GM21367 (cell line): ENCODE measurements around the gene PRKCZ.

Source experiments
- ATAC-seq: cut with Tn5 transposase; IDR thresholded peaks from one replicate; pipeline ENCODE4 v1.9.1; 2021; ENCODE audit not compliant: unreplicated experiment

Gene PRKCZ

DNA sequence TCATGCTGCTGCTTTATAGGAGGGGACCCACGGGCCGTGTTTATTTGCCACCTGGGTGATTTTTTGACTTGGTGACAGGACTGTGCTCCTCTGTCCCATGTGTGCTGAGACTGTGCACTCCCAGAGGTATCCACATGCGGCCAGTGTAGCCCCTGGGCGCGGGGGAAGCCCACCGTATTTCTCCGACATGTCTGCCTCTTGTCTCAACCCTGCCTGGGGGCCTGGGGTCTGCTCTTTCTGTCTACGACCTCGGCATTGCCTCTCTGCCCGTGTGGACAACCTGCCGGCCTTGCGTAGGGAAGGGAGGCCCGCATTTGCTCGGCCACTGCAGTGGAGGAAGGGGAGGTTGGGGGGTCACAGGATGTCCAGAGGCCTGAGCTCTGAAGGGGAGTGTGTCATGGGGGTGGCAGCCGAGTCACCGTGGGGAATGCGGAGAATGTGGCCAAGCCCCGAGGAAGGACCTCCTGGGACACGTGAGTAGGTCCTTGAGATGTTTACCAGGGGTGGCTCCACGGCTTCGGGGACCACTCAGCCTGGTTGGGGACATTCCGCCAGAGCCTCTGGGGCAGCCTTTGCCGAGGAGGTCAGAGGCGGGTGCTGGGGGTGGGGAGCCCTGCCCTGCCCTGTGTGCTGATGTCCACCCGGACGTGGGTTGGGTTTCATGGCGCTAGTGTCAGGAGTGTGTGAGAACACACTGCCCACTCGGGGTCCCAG lies 11.0 kb downstream of the PRKCZ start:
- ATAC-seq, result no peak

DNA sequence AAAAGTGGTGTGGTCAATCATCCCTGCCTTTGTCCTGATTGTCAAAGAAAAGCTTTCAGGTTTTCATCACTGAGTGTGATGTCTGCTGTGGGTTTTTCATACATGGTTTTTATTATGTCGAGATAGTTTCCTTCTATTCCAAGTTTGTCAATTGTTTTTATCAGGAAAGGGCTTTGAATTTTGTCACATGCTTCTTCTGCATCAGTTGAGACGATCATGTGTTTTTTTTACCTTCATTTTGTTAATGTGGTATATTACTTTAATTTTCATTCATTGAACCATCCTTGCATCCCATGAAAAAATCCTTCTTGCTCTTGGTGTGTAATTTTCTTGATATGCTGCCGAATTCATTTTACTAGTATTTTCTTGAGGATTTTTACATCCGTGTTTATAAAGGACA lies 15.5 kb downstream of the PRKCZ start:
- ATAC-seq, result no peak

DNA sequence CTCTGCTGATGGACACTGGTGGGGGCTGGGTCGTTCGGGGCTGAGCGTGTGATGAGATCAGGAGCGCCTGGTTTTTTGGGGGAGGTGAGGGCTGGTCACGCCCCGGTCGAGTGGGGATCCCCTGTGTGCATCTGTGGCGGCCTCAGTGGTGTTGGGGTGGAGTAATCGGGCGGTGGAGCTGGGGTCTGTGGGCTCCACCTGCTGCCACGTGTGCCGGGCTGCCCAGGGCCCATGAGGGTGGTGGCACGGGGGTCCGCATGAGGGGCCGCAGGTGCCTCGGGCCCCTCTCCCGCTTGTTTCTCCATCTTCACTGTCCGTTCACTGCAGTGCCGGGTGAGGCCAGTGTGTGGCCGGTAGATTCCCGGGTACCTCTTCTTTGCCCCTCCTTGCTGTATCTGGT lies 17.2 kb downstream of the PRKCZ start:
- no peak for ATAC-seq

DNA sequence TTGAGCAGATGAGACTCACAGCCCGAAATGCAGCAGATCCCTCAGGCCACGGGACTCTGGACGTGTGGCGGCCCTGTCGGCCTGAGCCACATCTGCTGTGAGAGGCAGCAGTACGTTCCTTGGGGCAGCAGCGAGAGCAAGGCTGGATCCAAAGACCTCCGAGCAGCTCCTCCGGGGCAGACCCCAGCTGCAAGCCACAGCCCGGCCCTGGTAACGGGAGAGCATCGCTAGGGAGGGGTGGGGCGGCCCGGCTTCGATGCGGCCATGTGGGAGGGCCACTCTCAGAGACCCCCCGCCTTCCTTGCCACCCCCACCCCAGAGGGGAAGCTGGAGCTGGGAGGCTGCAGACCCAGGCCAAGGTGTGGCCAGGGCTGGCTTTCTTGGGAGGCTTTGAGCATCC lies 17.8 kb downstream of the PRKCZ start:
- ATAC-seq, result no peak

DNA sequence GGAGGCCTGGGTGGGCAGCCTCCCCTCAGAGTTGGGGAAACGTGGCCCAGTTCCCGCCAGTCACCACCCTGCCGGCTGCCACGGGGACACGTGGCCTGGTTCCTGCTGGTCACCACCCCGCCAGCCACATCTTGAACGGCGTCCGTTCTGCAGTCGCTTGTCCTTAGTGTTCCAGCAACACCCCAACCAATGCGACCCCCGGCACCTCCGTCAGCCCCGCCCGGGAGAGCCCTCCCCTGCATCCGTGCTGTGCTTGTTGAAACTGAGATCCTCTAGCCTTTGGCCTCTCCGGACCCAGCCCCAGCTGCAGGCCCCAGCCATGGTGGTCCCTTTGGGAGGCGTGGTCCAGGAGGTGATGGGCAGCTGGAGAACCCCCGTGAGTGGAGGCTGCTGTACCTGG lies 18.7 kb downstream of the PRKCZ start:
- ATAC-seq, result no peak

DNA sequence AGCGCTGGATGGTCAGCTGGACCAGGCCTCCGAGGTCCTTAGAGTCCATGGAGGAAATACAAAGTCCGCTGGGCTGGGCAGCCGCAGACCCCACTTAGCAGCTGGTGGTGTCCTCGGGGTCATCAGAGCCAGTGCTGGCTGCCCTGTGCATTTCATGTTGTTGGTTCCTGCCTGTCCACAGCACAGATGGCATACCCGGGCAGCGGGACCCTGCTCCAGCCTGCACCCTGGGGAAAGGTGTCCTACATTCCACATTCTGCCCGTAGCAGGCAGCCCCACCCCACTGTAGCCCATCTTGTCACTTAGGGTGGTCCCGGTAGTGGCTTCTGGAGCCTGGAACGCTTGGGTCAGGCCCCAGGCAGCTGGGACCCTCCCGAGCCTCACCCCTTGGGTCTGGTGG lies 19.8 kb downstream of the PRKCZ start:
- ATAC-seq, result no peak

DNA sequence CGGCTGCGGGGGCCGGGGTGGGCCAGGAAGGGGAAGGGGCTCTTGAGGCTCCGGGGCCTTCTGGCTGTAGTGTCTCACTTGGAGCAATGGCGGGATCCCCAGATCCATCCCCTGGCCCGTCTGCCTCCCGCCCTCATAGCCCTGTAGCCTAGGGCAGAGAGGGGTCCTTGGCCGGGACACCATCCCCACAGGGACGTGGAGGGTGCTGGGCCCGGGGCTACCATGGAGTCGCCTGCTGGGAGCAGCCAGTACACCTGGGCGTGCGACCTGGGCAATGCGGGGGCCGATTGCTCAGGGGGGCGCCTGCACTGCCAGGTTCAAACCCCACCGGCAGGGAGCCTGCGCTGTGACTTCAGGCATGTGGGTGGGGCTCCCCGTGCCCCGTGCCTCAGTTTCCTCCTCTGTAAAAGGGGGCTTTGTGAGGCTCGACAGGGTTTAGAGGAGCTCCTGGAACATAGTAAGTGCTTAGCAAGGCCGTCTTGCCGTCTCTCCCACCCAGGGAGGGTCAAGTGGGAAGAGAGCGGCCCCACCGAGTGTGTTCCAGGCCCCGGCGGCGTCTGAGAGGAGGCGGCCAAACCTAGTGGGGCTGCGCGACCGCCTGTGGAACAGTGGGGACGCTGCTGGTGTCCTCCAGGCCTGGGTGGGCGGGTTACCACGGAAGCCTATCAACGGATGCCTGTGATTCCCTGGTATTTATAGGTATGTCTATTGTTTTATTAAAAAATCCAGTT lies 20.8 kb downstream of the PRKCZ start:
- ATAC-seq, result no peak

DNA sequence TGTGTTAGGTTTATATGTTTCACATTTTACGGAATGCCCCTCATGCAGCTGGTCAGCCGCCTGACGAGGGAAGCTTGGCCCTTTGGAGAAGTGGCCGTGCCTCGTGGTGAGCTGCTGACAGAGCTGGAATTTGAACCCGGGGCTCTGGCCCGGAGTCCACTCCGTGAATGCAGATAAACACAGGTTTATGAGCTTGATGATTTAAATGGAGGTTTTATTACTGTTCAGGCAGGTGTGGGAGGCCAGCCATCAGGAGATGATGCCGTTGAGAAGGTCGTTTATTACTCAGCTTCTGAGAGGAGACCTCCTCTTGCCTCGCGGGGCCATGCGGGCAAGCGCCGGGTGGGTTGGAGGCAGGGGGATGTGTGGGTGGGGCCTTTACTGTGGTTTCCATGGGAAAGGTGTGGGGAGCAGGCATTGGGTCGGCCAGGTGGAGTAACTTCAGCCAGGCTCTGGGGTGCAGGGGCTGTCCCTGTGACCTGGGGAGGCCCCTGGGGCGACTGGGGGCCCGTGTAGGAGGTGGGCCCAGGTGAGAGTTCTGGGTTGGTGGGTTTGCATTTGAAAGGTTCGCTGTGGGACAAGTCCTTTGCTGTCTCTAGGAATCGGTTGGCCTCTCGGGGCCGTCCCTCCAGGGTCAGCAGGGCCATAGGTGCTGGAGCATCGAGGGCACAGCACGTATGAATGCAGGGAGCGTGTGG lies 22.0 kb downstream of the PRKCZ start:
- ATAC-seq, result no peak

DNA sequence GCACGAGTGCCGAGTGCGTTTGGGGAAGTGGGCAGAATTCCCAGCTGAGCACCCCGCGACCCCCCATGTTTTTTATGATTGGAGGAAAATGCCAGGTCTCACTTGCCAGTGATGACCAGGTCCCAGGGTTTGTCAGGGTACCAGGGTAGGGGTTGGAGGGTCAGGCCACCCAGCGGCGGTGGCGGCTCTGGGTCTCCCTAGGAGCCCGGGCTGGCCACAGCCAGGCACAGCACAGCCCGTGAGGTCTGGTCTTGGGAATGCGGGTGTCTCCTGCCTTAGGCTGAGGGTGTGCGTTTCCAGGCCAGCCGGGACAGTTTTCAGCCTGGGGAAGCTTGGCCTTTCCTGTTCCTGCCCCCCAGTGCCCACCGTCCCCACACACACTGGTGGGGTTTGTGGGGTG lies 22.7 kb downstream of the PRKCZ start:
- no peak for ATAC-seq

DNA sequence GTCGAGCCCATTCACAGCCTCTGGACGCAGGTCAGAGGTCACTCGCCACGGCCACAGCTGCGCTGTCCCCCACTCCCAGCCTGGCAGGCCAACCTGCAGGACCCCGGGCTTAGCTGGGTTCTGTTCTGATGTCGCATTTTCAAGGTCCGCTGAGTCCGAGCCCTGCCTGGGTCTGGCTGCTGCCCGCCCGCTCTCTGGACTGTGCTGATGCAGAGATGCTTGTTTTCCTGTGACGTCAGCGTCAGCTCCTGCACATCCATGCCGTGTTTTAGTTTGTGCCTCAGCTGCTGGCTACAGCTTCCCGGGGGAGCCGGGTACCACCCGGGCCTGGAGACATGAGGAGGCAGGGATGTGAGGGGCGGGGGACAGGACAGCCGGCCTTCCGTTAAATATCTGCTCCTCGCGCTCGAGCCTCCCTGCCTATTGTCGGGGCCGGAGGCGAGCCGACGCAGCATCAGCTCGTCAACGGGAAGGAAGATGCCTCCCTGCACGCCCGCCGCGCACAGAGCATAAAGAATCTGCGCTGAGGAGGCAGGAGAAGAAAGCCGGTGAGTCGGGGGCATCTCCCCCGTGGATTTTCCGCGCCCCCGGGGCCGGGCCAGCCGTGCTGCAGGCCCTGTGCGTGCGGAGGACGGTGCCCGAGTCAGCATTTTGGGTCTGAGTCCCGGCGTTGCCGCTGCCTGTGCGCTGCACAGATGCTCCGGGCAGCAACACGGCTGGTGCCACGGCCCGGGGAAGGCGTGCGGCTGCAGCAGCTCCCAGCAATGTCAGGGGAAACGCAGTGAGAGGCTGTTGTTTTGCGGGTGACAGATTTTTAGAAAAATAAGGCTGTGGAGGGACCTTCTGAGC lies 23.4 kb downstream of the PRKCZ start:
- no peak for ATAC-seq

DNA sequence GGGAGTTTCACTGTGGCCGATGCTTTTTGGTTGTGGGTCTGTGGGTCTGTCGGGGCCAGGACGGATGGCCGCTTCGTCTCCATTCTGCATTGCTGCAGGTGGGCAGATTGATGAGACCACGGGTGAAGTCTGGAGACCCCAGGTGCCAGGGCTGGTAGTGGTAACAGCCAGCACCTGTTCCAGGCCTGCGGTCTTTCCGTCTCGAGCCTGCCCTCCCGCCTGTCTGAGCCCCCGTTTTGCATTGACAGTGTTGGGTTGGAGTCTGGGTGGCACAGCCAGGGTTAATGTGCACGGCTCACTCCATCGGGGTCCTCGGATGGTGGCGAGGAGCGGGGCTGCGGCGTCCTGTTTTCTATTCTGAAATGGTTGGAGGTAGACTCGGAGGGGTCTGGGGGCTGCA lies 24.2 kb downstream of the PRKCZ start:
- no peak for ATAC-seq

DNA sequence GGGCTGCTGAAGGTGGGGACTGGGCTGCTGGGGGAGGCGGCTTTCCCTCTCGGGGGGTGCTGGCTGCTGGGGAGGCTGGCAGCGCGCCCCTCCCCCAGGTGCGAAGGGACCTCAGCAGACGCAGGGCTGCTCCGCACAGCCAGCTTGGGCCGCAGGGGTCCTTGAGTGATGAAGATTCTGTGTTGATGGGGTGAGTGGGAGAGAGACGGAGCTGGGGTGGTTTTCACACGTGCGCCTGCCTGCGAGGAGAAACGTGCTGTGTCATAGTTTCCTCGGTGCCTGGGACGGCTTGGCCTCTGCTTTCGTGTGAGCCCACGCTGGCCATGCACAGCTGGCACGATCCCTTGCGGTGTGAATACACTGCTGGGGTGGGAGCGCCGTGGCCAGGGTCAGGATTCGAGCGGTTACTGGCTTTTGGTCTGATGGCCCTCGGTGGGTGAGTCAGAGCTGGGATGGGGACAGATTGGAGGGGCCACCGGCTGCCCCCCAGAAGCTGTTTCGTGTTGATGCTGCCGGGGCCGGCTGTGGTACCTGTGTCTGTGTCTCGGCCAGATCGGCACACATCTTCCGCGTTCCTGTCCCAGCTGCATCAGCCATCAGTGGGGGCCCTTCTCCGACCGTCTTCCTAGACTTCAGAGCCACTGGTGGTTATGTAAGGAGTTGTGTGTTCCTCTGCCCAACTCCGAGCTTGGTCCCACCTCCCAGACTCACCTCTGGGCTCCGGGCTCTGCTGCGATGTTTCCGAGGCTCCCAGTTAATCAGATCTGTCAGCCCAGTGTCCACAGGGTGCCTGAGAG lies 24.9 kb downstream of the PRKCZ start:
- ATAC-seq, result no peak

DNA sequence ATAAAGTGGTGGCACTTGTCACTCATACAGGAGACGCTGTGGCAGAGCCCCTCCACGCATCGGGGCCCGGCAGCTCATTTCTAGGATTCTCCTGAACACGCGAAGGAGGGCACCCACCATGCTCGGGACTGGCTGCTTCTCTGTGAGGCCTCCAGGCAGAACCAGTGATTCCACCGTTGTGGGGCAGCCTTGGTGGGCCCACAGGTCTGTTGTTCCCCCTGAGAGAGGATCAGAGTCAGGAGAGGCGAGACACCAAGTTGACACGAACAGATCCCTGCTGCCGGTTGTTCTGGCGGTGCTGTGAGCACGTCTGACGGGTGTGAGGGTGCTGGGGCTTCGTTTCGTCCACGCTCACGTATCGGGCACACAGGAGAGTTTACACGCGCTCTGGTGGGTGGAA lies 26.6 kb downstream of the PRKCZ start:
- ATAC-seq, result no peak

DNA sequence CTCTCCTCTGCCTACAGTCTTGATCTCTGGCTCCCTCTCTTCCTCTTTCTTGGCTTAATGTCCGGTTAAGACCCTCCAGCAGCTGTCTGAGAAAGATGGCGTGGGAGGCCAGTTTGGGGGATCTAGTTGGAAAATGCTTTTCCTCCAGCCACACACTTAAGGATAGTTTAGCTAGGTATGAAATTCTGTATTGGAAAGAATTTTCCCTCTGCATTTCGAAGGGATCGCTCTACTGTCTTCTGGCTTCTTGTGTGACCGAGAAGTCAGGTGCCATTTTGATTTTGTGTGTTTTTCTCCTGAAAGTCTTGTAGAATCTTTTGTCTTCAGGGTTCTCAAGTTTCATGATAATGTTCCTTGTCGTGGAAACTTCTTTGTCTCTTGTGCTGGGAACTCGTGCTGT lies 28.0 kb downstream of the PRKCZ start:
- ATAC-seq, result no peak

DNA sequence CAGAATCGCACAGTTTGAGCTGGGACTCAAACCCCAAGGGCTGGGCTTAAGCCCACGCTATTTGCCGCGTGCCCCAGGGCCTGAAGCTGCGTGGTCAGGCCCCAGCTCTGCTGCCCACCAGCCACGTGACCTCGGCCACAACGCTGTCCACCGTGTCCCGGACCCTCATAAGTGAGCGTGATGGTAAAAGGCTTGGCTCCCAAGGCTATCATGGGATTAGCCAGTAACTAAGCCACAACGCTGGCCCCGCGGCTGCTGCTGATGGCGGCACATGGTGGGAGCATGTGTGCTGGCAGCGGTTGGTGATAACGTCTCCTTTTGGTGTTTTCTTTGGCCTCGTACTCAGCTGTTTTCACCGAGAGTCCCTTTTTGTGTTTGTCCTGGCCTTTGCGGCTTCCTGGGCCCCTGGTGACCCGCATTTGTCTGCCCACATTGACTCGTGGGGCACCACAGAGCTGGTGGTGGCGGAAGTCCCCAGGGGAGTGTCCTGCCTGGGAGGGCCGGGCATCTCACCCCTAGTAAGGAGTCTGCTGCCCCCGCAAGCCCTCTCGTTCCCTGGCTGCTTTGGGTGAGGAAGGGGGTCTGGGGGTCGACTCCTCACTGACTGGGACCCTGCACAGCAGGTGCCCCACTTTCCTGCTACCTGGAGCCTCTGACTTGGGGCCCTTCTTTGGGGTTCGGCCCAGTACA lies 29.3 kb downstream of the PRKCZ start:
- no peak for ATAC-seq

DNA sequence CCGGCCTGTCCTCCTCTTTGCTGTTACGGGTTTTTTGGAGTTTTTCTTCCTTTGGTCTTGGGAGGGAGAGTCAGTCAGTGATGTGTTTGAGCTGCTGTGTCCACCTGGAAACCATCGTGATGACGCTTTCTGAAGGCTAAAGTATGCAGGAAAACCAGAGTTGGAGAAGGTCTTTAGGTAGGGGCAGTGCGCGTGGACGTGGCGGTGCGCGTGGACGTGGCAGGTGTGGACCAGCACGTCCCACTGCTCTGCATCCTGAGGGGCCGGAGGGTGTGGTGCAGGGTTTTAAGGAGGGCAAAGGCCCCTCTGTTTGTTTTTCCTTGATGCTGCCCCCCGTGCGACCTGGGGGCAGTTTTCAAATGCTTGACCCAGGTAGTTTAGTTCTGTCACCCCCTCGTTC lies 29.9 kb downstream of the PRKCZ start:
- ATAC-seq, result no peak

DNA sequence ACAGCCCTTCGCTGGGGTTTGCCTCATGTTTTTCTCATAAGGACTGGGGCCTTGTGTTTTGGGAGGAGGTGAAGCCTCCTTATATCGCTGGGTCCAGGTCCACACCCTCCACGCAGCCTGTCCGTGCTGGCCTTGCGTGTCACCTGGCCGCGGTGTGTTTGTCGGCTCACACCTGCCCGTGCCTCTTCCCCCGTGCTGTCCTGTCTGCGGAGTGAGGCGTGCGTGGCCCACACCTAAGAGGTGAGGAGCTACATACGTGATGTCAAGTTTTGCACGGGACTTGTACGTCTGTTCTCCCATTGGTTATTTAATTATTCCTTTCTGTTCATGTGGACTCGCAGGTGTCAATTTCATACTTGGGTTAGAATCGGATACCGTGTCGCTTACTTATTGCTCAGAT lies 30.7 kb downstream of the PRKCZ start:
- no peak for ATAC-seq

DNA sequence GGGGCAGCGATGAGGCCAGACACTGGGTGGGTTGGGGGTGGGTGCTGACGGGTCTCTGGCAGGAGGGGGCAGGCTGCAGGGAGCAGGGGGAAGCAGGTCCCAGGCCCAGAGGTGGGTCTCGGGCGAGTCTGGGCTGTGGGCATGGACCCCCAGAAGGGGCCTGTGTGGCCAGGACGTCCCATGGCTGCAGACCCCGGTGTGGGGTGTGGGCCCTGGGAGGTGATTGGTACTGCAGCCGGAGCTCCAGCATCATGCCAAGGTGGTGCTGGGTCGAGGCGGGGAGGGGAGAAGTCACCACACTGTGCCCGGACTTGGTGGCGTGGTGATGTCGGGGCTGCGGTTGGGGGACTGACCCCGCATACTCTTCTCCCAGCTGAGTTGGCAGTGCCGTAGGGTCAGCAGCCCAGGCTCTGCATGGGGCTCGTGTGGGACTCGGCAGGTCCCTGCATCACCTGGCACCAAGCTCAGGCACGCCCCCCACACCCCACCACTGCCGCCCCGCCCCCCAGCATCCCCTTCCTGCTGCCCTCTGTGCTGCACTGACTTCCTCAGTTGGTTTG lies 31.2 kb downstream of the PRKCZ start:
- no peak for ATAC-seq

DNA sequence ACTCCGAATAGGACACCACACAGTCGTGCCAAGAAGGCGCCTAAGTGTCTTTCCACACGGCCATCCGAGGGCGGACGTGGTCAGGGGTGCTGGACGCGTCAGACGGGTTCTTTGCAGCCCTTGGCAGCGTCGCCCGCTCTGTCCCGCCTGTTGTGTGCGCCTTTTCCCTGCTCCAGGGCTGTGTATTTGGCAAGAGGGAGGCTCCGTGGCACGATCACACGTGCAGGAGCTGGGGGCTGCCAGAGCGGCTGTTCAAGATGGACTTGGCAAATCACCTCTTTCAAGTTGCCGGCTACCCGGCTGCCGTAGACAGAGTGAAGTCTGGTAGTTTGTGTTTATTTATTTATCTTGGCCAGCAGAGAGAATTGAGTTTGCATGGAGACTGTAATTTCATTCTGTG lies 31.9 kb downstream of the PRKCZ start:
- ATAC-seq, result no peak

DNA sequence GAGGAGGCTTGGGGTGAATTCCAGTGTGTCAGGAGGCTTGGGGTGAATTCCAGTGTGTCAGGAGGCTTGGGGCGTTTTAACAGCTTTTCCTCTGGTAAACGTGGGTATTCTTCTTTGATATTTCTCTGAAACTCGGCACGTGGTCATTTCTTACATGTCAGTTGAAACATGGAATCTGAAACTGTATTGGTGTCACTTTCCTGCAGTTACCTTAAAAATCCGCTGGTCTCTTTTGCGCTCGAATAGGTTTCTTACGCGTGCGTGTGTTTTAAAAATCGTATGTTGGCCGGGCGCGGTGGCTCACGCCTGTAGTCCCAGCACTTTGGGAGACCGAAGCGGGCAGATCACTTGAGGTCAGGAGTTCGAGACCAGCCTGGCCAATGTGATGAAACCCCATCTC lies 33.5 kb downstream of the PRKCZ start:
- ATAC-seq, result no peak
